PC-3 (cell line): ENCODE results near the gene PAX5. TPM values are rescaled to one million over a fixed set of nuclear protein-coding genes. Genes with fewer than 3 reads are reported as not detected.
"Not testable (repeated sequence)": the region's sequence is repeated elsewhere in the genome, so short reads cannot be mapped to it uniquely, and the experiment has no call there.

Experiments used
- ATAC-seq: fragments of 200-7000 bp; cut with Tn5 transposase; 2 replicates; pipeline ENCODE4 v1.9.1; 2020; ENCODE audit warnings: mild to moderate bottlenecking, moderate library complexity
- BruUV-seq: library from RNA; stranded (reverse); fragments of 400-500 nt; replicated peaks from 2 replicates; lab custom pipeline; 2021; lab: Mats Ljungman, UMichigan
- CTCF ChIA-PET: fragments of 300-600 bp; sonication (Branson Sonifier 250); formaldehyde crosslinking; loops from one replicate; lab custom pipeline; 2022; ENCODE audit warnings: antibody characterized with exemption; lab: Charles Lee
- POLR2A ChIA-PET: fragments of 300-600 bp; sonication (Branson Sonifier 250); formaldehyde crosslinking; loops from one replicate; lab custom pipeline; 2022; ENCODE audit warnings: antibody characterized with exemption; ENCODE audit not compliant: unreplicated experiment; lab: Charles Lee
- DNase-seq: peaks from one replicate; pipeline ENCODE4 v3.0.0-alpha.2; 2015
- H2AFZ ChIP-seq: fragments of 300-600 bp; sonication (generic); 2 replicates; pipeline ENCODE4 v1.6.0; 2016; ENCODE audit warnings: antibody characterized with exemption, low read length
- H3F3A ChIP-seq: fragments of 300-600 bp; sonication (generic); one replicate; pipeline ENCODE4 v1.6.0; 2017; ENCODE audit warnings: antibody characterized with exemption, low read length, control low read depth, mild to moderate bottlenecking; ENCODE audit not compliant: unreplicated experiment
- H3K27ac ChIP-seq: fragments of 300-600 bp; sonication (generic); 2 replicates; pipeline ENCODE4 v1.5.1; 2016; ENCODE audit warnings: mild to moderate bottlenecking, low read length
- H3K27me3 ChIP-seq: fragments of 300-600 bp; sonication (generic); 2 replicates; pipeline ENCODE4 v1.6.1; 2016; ENCODE audit warnings: low read length, mixed read lengths
- H3K36me3 ChIP-seq: fragments of 300-600 bp; sonication (generic); 2 replicates; pipeline ENCODE4 v1.6.1; 2016; ENCODE audit warnings: low read depth, mixed run types, low read length, mixed read lengths
- H3K4me1 ChIP-seq: fragments of 300-600 bp; sonication (generic); 2 replicates; pipeline ENCODE4 v1.5.1; 2016; ENCODE audit warnings: low read length; ENCODE audit not compliant: insufficient read depth
- H3K4me2 ChIP-seq: fragments of 300-600 bp; sonication (generic); 2 replicates; pipeline ENCODE4 v1.6.0; 2016; ENCODE audit warnings: low read length
- H3K4me3 ChIP-seq: fragments of 300-600 bp; sonication (generic); 2 replicates; pipeline ENCODE4 v1.5.1; 2016; ENCODE audit warnings: mild to moderate bottlenecking, low read length, mixed read lengths
- H3K79me2 ChIP-seq: fragments of 300-600 bp; sonication (generic); 2 replicates; pipeline ENCODE4 v1.6.1; 2017; ENCODE audit warnings: low read length, mixed read lengths
- H3K9ac ChIP-seq: fragments of 300-600 bp; sonication (generic); 2 replicates; pipeline ENCODE4 v1.6.0; 2016; ENCODE audit warnings: mild to moderate bottlenecking, low read length
- H3K9me2 ChIP-seq: fragments of 300-600 bp; sonication (generic); replicated peaks from 2 replicates; pipeline ENCODE4 v1.6.1; 2016; ENCODE audit warnings: mixed run types, low read length, mixed read lengths
- H3K9me3 ChIP-seq: fragments of 300-600 bp; sonication (generic); 2 replicates; pipeline ENCODE4 v1.6.1; 2016; ENCODE audit warnings: low read length, mixed read lengths
- H4K20me1 ChIP-seq: fragments of 300-600 bp; sonication (generic); 2 replicates; pipeline ENCODE4 v1.6.1; 2016; ENCODE audit warnings: low read length, mixed read lengths
- CTCF ChIP-seq: fragments of 300-600 bp; sonication (generic); conservative IDR thresholded peaks from 2 replicates; pipeline ENCODE4 v1.5.1; 2017; ENCODE audit warnings: antibody characterized with exemption, low read depth, mild to moderate bottlenecking, low read length
- EZH2 ChIP-seq: fragments of 300-600 bp; sonication (generic); IDR thresholded peaks from one replicate; pipeline ENCODE4 v1.6.1; 2017; ENCODE audit warnings: antibody characterized with exemption, mild to moderate bottlenecking, low read length; ENCODE audit not compliant: unreplicated experiment
- EZH2phosphoT487 ChIP-seq: fragments of 300-600 bp; sonication (generic); IDR thresholded peaks from 2 replicates; pipeline ENCODE4 v1.6.1; 2018; ENCODE audit warnings: mild to moderate bottlenecking, antibody characterized with exemption, low read length, borderline replicate concordance
- intact Hi-C: fragments of 100-400 bp; cut with micrococcal nuclease; formaldehyde crosslinking; loops from 2 replicates; pipeline ENCODE4 v1.9.0; 2023
- total RNA-seq: library from RNA; depleted of rRNA; stranded (reverse); fragments of >200 nt; gene quantifications from 2 replicates; pipeline ENCODE4 v1.2.3, GENCODE V29; 2014

PAX5 gene
- total RNA-seq, 1 experiment from 2014 or later: not detected

GRCh38 chr9:37056046-37056920 lies 22.2 kb upstream of the PAX5 start:
- Histone ChIP-seq H3K27ac (no peak overlapping the region), H3K9me3 (no peaks in the 10 kb centered on the region), H2AFZ (no peak overlapping the region), H3K4me2 (no peak overlapping the region), H3K9me2 (no peaks in the 10 kb centered on the region), H4K20me1 (no peaks in the 10 kb centered on the region), H3K79me2 (no peaks in the 10 kb centered on the region), H3K36me3 (no peaks in the 10 kb centered on the region), H3K27me3 (peaks cover 40% of the 10 kb centered on the region), H3F3A (no peaks in the 10 kb centered on the region), H3K9ac (no peak overlapping the region), H3K4me3 (no peak overlapping the region), H3K4me1 (no peaks in the 10 kb centered on the region)
- ChIA-PET POLR2A (no interaction called here), CTCF (no interaction called here)
- DNase-seq (no peak), ATAC-seq (no peak)
- intact Hi-C loops: no loop called here
- BruUV-seq: no TSS peak
- TF ChIP-seq EZH2 (no peak), EZH2phosphoT487 (no peak), CTCF (no peak)

- intact Hi-C loops, H3K36me3 ChIP-seq, CTCF ChIA-PET, DNase-seq, H3K4me3 ChIP-seq, H3K9me3 ChIP-seq, H3K4me1 ChIP-seq, POLR2A ChIA-PET, H4K20me1 ChIP-seq, H3K9ac ChIP-seq, BruUV-seq, H3F3A ChIP-seq, H3K9me2 ChIP-seq, H3K27ac ChIP-seq, ATAC-seq, H2AFZ ChIP-seq, H3K4me2 ChIP-seq, H3K79me2 ChIP-seq: not testable (repeated sequence)
- peaks cover 50% of the 10 kb centered on the region for H3K27me3 ChIP-seq
These were observed 20.3 kb upstream of the PAX5 start for GRCh38 chr9:37054363-37054720.

- no peaks in the 10 kb centered on the region for H3K9me2 ChIP-seq
- no peaks in the 10 kb centered on the region for H3K79me2 ChIP-seq
- no peaks in the 10 kb centered on the region for H3K36me3 ChIP-seq
- no peak overlapping the region for H3K9ac ChIP-seq
- BruUV-seq: no TSS peak
- H3K4me2 ChIP-seq: no peak overlapping the region
- POLR2A ChIA-PET: no interaction called here
- ATAC-seq (no peak), DNase-seq (no peak)
- CTCF ChIA-PET: no interaction called here
- no peaks in the 10 kb centered on the region for H3K9me3 ChIP-seq
- H3K4me1 ChIP-seq: no peaks in the 10 kb centered on the region
- TF ChIP-seq EZH2 (no peak), EZH2phosphoT487 (no peak), CTCF (no peak)
- no peaks in the 10 kb centered on the region for H4K20me1 ChIP-seq
- no peaks in the 10 kb centered on the region for H3F3A ChIP-seq
- H3K27me3 ChIP-seq: peaks cover 50% of the 10 kb centered on the region
- H3K27ac ChIP-seq: no peak overlapping the region
- H2AFZ ChIP-seq: no peak overlapping the region
- intact Hi-C loops: no loop called here
- H3K4me3 ChIP-seq: no peak overlapping the region
These were observed 19.8 kb upstream of the PAX5 start for GRCh38 chr9:37053684-37054362.
